Measurements from ENCODE around the gene NFKB2. TPM values are rescaled to one million over a fixed set of nuclear protein-coding genes. Genes with fewer than 3 reads are reported as not detected.

The NFKB2 gene
- total RNA-seq: 20.5 TPM
- long read RNA-seq, partial matches to known transcripts: 19 of 33 reads
- long read RNA-seq, other reads (novel, unspliced or antisense): 9 of 33 reads

DNA sequence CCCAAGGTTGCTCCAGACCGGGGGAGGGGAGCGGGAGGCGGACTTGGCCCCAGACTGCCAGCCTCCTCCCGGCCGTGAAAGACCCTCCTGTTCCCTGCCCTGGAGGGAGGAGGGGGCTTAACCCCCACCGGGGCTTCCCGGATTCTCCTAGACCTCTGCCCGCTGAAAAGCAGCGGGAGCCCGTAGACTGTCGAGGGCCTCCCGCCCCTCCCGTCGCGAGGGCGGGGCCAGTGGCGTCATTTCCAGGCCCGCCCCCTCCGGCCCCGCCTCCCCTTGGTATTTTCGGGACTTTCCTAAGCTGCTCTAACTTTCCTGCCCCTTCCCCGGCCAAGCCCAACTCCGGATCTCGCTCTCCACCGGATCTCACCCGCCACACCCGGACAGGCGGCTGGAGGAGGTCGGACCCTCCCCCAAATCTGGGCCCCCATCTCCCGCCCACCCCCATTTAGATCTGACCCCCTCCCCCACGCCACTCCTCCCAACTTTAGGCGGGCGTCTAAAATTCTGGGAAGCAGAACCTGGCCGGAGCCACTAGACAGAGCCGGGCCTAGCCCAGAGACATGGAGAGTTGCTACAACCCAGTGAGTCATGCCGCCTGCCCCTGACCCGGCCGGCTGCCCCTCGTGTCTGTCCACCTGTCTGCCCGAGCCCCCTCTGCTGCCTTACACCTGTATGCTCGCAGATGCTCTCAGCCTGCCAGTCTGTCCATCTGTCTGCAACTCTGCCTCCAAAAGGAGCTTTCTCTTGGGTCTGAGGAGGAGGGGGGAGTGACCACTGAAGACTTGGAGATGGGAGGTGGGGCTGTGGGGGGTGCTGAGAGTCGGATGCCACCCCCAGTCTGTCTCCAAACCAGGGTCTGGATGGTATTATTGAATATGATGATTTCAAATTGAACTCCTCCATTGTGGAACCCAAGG lies at the start of gene NFKB2:
Gene NFKB2 (plus strand): TSS at position 306 of the 917 bp plus-strand sequence. CDS start 255 bp downstream, at position 561.
- peak; percentile 97 for DNase-seq (ENCODE audit: low spot score)
- intact Hi-C loops (cut with DNase I): loop anchor here (2.0 to 5.0 kb wide), 3 partner anchors 25 to 167 kb away; partner anchors contain the start of gene FBXL15

DNA sequence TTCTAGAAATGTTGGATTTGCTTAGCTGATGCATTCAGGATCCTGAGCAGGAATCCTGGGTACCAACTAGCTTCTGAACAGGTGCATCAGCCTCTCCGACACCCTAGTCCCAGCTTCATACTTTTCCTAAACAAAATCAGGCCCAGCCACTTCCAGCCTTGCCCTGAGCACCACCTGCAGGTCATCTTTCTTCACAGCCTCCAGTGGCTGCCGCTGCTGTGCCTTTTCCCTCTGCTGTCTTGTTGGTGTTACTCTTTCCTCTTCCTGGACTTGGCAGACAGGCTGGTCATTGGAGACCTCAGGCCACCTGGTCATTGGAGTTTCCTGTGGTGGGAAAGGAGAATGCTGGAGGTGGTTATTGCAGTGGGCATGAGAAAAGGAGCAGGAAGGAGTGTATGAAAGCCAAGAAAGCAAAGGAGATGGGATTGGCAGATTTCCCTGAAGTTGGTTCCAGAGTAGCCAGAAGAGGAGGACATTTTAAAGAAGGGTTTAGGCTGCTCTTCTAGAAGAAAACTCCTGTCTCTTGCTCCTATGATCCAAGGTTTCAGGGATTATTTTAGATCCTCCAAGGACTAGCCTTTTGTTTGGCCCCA lies 48.2 kb upstream of the NFKB2 start:
- intact Hi-C loops (cut with DNase I): no loop called here
- DNase-seq (ENCODE audit: low spot score): no peak

DNA sequence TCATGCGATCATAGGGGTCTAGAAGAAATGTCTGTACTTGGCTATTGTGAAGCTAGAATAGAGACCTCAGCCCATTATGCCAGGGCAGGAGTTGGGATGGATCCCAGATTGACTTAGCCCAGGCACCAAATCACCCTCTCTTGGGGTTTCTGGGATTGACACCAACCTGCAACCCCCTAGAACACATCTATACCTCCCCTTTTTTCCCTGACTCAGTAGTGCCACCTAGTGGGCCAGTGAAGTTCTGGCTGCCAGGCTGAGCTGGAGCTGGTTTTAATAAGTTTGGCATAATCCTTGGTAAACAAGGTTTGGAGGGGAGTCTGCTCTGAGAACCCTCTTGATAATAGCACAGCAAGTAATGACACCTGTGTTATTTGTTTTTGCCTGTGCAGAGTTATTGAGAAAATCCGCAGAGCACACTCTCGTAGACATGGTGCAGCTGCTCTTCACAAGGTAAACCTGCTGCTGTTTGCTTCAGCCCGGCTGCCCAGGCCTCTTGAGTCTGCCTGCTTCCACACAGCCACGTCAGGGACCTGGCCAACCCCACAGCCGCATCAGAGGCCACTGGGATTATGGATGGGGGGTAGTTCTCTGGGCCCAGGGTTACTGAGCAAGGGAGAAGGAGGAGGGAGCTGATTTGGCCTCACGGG lies 43.3 kb upstream of the NFKB2 start:
- DNase-seq (ENCODE audit: low spot score): no peak
- intact Hi-C loops (cut with DNase I): loop anchor here (1.0 to 2.0 kb wide), 2 partner anchors 123 to 183 kb away; no protein-coding TSS in a partner anchor

GRCh38 chr10:102354451-102354850 lies 41.1 kb upstream of the NFKB2 start:
- no peak for DNase-seq (ENCODE audit: low spot score)
- intact Hi-C loops (cut with DNase I): no loop called here

GRCh38 chr10:102358712-102359382 lies 36.7 kb upstream of the NFKB2 start:
- no peak for DNase-seq (ENCODE audit: low spot score)
- intact Hi-C loops (cut with DNase I): no loop called here

DNA sequence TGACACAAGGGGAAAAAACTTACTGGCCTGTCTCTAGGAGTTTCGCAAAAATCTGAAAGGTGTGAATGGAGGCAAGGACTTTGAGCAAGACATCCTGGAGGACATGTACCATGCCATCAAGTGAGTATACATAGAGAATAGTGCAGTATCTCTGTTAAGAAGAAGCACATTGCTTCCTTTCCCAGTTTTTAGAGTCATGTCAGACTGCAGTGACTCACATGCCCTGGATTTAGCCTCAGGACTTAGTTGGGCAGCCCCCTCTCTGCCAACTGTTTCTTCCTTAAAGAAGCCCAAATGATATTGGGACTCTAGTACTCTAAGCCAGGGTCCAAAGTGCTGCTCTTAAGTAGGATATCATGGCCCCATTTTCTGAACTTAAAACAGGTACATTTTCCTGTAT lies 28.1 kb upstream of the NFKB2 start:
- DNase-seq (ENCODE audit: low spot score): no peak
- intact Hi-C loops (cut with DNase I): no loop called here

- DNase-seq (ENCODE audit: low spot score): no peak
- intact Hi-C loops (cut with DNase I): no loop called here
Measured at GRCh38 chr10:102368077-102368476, 27.4 kb upstream of the NFKB2 start.

DNA sequence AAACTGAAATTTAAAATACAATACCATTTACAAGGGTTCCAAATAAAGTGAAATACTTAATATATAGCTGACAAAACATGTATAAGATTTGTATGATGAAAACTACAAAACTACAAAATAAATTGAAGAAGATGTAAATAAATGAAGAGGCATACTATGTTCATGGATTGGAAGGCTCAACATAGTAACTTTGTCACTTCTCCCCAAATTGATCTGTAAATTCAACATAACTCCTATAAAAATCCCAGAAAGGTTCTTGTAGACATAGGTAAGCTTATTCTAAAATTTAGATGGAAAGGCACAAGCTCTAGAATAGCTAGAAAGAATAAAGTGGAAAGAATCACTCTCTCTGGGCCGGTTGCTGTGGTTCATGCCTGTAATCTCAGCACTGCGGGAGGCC lies 24.2 kb upstream of the NFKB2 start:
- no peak for DNase-seq (ENCODE audit: low spot score)
- intact Hi-C loops (cut with DNase I): no loop called here

DNA sequence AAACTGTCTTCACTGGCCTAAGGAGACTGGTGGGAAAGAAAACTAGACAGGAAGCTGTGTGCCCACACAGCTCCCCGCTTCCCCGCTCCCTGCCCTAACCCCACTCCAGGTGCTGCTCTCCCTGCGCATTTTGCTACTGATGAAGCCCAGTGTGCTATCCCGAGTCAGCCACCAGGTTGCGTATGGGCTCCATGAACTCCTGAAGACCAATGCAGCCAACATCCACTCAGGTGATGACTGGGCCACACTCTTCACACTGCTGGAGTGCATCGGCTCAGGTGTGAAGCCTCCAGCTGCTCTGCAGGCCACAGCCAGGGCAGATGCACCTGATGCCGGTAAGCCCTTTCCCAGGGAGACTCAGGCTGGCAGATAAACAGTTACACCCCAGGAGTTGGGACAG lies 20.3 kb upstream of the NFKB2 start:
- intact Hi-C loops (cut with DNase I): no loop called here
- DNase-seq (ENCODE audit: low spot score): no peak

DNA sequence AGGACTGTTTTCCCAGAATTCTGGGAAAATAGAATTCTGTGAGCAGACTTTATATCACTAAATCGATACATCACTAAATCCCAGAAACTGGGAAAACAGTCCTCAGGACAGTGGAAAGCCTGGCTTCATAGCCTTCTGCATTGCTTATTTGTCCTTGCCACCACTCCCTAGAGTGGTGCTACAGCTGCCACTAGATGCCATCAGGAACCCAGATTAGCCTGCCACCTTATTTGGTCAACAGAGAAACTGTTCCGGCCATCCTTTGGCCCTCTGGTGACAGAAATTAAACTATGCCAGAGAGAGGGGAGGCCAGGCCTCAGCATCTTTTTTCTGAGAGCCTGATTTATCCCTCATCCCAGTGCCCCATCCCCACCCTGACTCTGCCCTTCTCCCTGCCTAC lies 19.6 kb upstream of the NFKB2 start:
- no peak for DNase-seq (ENCODE audit: low spot score)
- intact Hi-C loops (cut with DNase I): no loop called here

GRCh38 chr10:102376901-102377300 lies 18.6 kb upstream of the NFKB2 start:
- DNase-seq (ENCODE audit: low spot score): no peak
- intact Hi-C loops (cut with DNase I): no loop called here

- no peak for DNase-seq (ENCODE audit: low spot score)
- intact Hi-C loops (cut with DNase I): no loop called here
Measured at GRCh38 chr10:102379383-102379782, 16.1 kb upstream of the NFKB2 start.

DNA sequence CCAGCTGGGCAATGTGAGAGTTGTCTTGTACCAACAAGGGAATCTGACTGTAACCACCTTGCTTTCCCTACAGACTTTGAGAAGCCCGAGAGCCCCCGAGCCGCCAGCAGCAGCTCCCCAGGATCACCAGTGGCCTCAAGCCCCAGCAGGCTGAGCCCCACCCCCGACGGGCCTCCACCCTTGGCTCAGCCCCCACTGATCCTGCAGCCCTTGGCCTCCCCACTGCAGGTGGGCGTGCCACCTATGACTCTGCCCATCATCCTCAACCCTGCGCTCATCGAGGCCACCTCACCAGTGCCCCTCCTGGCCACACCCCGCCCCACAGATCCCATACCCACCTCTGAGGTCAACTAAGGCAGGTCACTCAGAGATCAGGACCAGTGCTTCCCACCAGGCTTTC lies 13.5 kb upstream of the NFKB2 start:
- intact Hi-C loops (cut with DNase I): no loop called here
- DNase-seq (ENCODE audit: low spot score): no peak

DNA sequence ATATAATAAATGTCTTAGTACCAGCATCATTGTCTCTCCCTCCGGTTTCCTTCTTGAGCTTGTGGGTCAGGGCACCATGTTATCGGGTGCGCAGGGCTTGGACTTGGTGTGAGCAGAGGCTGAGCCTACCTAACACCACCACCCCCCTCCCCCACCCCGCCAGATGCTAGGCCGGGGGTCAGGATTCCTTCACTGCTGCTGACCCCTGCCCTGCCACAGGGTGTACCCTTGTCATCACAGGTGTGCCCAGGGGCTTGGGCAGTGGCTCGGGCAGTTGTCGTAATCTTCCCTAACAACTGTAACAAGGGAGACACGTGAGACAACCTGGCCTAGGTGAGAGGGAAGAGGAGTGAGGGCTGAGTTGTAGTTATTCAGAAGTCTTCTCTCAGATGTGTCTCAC lies 12.6 kb upstream of the NFKB2 start:
- no peak for DNase-seq (ENCODE audit: low spot score)
- intact Hi-C loops (cut with DNase I): no loop called here

- intact Hi-C loops (cut with DNase I): no loop called here
- no peak for DNase-seq (ENCODE audit: low spot score)
Measured at GRCh38 chr10:102384053-102384452, 11.5 kb upstream of the NFKB2 start.

DNA sequence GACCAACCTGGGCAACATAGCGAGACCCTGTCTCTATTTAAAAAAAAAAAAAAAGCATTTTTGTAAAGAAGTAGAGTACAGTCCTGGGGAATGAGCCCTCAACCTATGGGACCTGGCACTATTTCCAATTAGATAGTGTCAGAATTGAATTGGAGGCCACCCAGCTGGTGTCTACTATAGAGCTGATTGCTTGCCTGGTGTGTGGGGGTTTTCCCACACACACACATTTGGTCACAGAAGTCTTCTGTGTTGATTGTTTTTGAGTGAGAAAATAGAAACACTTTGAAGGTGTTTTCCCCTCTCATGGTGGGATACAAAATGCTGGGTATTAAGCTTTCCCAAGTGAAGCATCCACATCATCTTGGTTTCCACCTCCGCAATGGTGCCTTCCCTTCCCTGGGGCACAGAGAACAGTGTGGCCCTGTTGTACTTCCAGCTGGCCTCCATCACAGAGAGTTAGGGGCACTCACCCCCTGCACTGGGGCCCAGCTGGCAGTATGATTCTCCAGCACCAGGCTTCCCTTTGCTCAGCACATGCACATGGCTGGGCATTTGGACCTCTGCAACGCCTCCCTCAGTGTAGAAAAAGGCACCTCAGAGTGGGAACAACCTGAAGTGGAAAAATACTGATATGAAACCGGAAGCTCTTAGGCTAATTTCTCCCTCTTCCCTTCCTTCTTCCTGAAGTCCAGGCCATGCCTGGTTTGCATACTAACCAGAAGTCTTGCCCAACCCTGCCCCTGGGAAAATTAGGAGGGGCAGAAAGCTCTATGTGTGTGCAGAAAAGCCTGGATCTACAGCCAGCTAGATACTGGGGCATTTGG lies 10.7 kb upstream of the NFKB2 start:
- intact Hi-C loops (cut with DNase I): no loop called here

DNA sequence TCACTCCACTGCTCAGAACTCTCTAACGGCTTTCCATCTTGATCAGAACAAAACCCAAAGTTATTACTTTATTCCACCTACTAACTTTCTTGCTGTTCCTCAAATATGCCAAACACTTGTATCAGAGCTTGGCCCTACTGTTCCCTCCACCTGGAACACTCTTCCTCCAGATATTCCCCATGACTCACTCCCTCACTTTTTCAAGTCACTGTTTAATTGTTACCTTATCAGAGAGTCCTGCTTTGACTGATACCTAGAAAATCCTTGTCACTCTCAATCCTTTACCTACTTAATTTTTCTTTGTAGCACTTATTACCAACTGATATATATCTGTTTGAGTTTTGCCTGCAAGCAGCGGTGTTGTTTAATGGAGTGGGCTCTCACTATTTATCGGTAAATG lies 5.6 kb upstream of the NFKB2 start:
- intact Hi-C loops (cut with DNase I): loop anchor here (5.0 kb wide), 1 partner anchor 192 kb away; no protein-coding TSS in a partner anchor

More for the DNA sequence above, 10.7 kb upstream of the NFKB2 start:
- DNase-seq (ENCODE audit: low spot score): no peak

DNA sequence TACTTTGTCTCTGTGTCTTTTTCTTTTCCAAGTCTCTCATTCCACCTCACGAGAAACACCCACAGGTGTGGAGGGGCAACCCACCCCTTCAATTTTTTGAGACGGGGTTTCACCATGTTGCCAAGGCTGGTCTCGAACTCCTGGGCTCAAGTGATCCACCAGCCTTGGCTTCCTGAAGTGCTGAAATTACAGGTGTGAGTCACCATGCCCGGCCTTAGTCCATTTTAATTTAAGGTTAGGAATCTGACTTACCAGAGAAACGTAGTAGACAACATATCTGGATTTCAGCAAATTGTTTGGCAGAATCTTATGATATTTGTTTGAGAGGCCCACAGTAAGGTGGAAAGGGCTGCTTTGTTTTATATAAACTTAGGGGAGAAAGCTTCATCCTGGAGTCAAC lies 3.2 kb upstream of the NFKB2 start:
- no peak for DNase-seq (ENCODE audit: low spot score)
- intact Hi-C loops (cut with DNase I): loop anchor here (5.0 kb wide), 1 partner anchor 190 kb away; no protein-coding TSS in a partner anchor

More for the DNA sequence above, 5.6 kb upstream of the NFKB2 start:
- DNase-seq (ENCODE audit: low spot score): no peak
